HS-27A (cell line): ENCODE results near the gene DCAF8.
A peak's percentile ranks its signal among the peaks of the same experiment; 100 is the strongest.
"Not testable (repeated sequence)": the region's sequence is repeated elsewhere in the genome, so short reads cannot be mapped to it uniquely, and the experiment has no call there.

Source experiments
- DNase-seq: peaks from one replicate; pipeline ENCODE4 v3.0.0-alpha.2; 2012; ENCODE audit warnings: low read depth, missing footprints

Gene DCAF8

GRCh38 chr1:160261893-160262794 is at the start of gene DCAF8:
Gene DCAF8 (minus strand): TSS chr1:160262549. CDS start chr1:160244008, 18,541 bp downstream.
- peak; percentile 88 for DNase-seq

- no peak for DNase-seq
Observed at GRCh38 chr1:160309571-160309970, 47.2 kb upstream of the DCAF8 start.

- DNase-seq: no peak
Observed at GRCh38 chr1:160309185-160309557, 46.8 kb upstream of the DCAF8 start.

GRCh38 chr1:160308451-160309184 is 46.3 kb upstream of the DCAF8 start:
- no peak for DNase-seq

GRCh38 chr1:160307118-160307791 is 44.9 kb upstream of the DCAF8 start:
- DNase-seq: no peak

- no peak for DNase-seq
Observed at GRCh38 chr1:160300173-160300572, 37.8 kb upstream of the DCAF8 start.

GRCh38 chr1:160296036-160296435 is 33.7 kb upstream of the DCAF8 start:
- no peak for DNase-seq

GRCh38 chr1:160293020-160293968 is 30.9 kb upstream of the DCAF8 start:
- no peak for DNase-seq

GRCh38 chr1:160291248-160292220 is 29.2 kb upstream of the DCAF8 start:
- DNase-seq: no peak

GRCh38 chr1:160287769-160288168 is 25.4 kb upstream of the DCAF8 start:
- not testable (repeated sequence) for DNase-seq

- no peak for DNase-seq
Observed at GRCh38 chr1:160285506-160285905, 23.2 kb upstream of the DCAF8 start.

GRCh38 chr1:160284782-160285344 is 22.5 kb upstream of the DCAF8 start, which contains the start of gene PEX19:
Gene PEX19 (minus strand): TSS chr1:160285133. CDS start chr1:160285124, 9 bp downstream.
- DNase-seq: peak; percentile 69

GRCh38 chr1:160284220-160284781 is 22.0 kb upstream of the DCAF8 start:
- peak; percentile 9 for DNase-seq

- no peak for DNase-seq
Observed at GRCh38 chr1:160282807-160283206, 20.5 kb upstream of the DCAF8 start.

- no peak for DNase-seq
Observed at GRCh38 chr1:160277987-160278386, 15.6 kb upstream of the DCAF8 start.

GRCh38 chr1:160277330-160277729 is 15.0 kb upstream of the DCAF8 start:
- DNase-seq: no peak

- no peak for DNase-seq
Observed at GRCh38 chr1:160271025-160271424, 8.7 kb upstream of the DCAF8 start.

- DNase-seq: no peak
Observed at GRCh38 chr1:160267284-160267991, 5.1 kb upstream of the DCAF8 start.
